Activated T-cell treated with anti-CD3 and anti-CD28 coated beads, Interleukin-2, amount 50 U/mL, for 1 hour (primary cell): ENCODE results near the gene PRM3.

Experiments used
- DNase-seq: peaks from one replicate; pipeline ENCODE4 v3.0.0-alpha.2; 2020

The PRM3 gene

DNA sequence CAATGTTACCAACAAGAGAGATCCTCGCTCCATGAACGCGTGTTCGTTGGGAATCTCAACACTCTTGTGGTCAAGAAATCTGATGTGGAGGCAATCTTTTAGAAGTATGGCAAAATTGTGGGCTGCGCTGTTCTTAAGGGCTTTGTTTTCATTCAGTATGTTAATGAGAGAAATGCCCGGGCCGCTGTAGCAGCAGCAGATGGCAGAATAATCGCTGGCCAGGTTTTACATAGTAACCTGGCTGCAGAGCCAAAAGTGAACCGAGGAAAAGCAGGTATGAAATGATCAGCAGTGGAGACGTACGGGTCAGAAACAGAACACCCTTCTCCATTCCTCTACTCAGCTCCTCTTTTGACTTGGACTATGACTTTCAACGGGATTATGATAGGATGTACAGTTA is 30.8 kb downstream of the PRM3 start:
- DNase-seq, result no peak

- DNase-seq, result no peak
Observed at GRCh38 chr16:11241480-11242204, 31.8 kb downstream of the PRM3 start.

DNA sequence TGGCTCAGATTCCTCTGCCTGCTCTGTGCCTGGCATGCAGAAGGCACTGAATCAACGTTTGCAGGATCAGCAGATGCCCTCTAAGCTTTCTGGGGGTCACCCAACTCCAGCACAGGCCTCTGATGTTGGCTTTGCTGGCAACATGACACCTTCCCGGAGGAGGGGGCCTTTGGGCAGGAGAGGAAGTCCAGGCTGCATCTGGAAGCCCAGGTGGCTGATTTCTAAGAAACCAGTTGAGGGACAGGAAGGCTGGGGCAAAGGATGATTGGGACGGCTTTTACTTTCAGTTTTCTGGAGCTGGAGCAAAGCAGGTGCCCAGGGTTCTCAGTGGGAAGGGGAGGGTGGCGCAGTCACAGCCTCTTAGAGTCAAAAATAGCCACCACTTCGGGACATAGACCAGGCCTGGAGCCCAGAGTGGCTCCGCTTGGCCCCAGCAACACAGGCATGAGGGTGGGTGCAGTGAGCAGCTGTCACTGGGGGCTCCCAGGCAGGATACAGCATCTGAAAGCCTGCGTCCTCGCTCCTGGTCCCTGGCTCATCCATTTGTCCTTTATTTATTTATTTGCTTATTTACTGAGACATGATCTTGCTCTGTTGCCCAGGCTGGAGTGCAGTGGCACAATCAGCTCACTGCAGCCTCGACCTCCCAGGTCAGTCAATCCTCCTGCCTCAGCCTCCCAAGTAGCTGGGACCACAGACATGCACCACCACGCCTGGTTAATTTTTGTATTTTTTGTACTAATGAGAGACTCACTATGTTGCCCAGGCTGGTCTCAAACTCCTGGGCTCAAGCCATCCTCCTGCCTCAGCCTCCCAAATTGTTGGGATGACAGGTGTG is 32.6 kb downstream of the PRM3 start:
- no peak for DNase-seq

- DNase-seq, result no peak
Observed at GRCh38 chr16:11239644-11240632, 33.5 kb downstream of the PRM3 start.

GRCh38 chr16:11238272-11239202 is 34.9 kb downstream of the PRM3 start:
- DNase-seq, result no peak

DNA sequence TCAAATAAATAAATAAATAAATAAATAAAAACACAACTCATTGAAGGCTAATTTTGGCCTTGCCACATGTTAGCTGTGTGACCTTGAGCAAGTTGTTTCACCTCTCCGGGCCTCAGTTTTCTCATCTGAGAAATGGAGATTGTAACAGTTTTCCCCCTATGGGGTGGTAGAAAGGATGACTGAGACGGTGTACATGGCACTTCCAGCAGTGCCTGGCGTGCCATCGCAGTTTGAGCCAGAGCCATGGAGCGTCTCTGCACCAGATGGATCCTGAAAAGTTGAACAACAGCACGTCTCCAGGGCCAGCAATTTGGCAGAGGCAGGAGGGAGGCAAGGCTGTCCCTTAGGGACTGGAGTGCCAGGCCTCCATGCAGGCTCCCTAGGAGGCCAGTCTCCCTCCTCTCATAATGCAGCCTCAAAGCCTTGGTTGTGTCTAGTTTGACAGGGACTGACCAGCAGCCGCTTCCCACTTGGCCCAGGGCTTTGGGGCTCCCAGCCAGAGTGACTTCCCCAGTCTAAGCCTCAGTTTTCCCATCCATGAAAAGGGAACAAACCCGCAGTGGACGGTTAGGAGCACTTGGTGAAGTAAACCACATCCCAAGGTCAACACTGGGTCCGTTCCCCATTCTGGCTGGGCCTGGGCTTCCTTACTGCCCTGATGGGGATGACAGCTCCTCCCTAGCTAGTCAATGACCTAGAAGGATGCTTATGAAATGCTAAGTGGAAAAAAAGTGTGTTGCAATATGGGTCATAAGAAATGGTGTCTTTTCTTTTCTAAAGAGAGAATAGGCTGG is 36.8 kb downstream of the PRM3 start:
- no peak for DNase-seq

GRCh38 chr16:11235703-11235991 is 37.8 kb downstream of the PRM3 start:
- DNase-seq, result no peak

DNA sequence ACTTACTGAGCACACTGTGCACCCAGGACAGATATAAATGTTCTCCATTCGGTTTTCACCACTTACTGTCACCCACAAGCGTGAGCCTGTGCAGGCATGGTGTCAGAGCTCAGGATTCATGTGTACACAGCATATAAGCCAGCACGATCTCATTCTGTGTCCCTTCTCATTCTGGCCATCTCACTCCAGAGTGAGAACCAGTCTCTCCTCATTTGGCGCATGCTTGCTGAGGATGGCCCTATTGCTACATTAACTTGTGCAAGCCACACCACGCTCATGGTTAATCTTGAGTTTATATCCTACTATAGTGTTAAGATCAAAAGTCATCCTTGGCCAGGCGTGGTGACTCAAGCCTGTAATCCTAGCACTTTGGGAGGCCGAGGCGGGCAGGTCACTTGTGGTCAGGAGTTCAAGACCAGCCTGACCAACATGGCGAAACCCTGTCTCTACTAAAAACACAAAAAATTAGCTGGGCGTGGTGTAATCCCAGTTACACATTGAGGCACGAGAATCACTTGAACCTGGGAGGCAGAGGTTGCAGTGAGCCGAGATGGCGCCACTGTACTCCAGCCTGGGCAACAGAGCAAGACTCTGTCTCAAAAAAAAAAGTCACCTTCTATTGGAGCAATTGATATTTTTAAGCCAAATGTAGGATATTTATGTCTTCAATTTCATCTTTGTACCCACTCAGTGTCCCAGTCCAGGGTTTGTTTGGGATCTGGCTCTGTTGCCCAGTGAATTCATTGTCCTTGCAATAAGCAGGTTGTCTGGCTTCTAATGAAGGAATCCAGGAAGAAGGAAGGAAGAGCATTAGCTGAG is 38.3 kb downstream of the PRM3 start:
- no peak for DNase-seq

GRCh38 chr16:11233727-11234376 is 39.6 kb downstream of the PRM3 start:
- DNase-seq, result peak; percentile 66

DNA sequence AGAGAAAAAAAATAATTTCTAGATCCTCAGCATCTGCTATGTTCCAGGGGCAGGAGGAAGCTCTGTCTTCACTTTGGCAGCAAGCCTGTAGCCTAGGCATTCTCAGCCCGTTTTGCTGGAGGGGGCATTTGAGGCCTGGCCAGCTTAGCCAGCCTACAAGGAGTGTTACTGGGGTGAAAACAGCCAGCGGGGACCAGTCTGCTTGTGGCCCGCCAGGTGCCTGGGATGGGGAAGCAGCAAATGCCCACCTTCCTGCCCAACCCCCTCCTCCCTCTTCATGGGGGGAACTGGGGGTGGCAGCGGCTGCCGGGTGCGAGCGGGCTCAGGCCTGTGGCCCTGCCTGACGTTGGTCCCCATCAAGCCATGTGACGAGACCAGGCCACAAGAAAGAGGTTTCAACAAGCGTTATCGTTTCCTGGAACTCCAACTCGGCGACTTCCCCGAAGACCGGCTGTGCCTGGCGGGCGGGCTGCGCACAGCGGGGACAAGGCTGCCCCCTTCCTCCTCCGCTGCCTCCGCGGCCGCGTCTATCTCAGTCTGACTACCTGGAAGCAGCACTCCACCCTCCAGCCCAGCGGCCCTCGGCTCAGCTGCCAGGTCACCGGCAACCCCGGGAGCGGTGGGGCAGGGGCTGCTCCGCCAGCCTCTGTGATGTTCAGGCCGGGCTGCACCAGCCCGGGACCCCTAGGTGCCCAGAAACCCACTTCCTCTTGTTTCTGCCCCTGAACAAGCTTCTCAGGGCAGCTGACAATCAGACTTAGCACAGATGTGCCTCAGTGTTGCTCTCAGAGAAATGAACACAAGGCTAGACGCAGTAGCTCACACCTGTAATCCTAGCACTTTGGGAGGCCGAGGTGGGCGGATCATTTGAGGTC is 40.3 kb downstream of the PRM3 start:
- peak; percentile 90 for DNase-seq

- no peak for DNase-seq
Observed at GRCh38 chr16:11232302-11232851, 41.1 kb downstream of the PRM3 start.

- DNase-seq, result no peak
Observed at GRCh38 chr16:11231367-11231970, 42.0 kb downstream of the PRM3 start.

- no peak for DNase-seq
Observed at GRCh38 chr16:11229906-11230305, 43.5 kb downstream of the PRM3 start.

- DNase-seq, result no peak
Observed at GRCh38 chr16:11229432-11229831, 44.0 kb downstream of the PRM3 start.

DNA sequence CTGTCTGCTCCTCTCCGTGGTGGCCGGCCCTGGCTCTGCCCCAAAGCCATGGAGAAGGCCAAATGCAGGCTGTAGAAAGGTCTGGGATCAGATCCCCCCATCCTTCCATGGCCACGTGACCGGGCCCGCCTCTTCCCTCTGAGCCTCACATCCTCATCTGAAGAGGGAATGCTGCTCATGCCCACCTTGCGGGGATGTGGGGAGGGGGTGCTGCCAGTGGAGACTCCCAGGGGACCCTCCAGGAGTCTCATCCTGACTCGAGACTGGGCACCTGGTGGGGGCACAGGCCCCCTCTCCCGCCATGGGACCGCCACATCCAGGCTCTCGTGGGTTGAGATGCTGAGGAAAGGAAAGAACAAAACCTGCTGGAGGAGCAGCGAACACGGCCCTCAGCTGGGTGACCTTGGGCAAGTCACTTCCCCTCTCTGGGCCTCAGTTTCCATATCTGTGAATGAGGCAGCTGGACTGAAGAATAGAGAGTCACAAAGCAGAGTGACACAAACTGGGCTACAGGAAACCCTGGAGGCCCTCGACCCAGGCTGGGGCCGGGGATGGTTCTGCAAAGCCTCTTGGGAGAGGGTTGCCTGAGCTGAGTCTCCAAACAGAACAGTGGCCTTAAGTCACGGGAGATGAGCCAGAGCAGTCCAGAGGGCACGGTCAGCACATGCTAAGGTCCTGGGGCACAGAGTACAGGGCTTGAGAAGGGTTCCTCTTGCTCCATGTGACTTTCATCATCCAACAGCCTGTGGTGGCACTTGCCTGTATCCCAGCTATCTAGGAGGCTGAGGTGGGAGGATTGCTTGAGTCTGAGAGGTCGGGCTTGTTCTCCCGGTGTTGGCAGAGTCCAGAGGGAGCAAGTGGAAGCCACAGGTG is 47.5 kb downstream of the PRM3 start:
- no peak for DNase-seq

GRCh38 chr16:11224894-11225676 is 48.3 kb downstream of the PRM3 start:
- DNase-seq, result peak; percentile 73
